OCI-LY1 (cell line): ENCODE data around the gene IL16.

Experiments used
- H2AFZ ChIP-seq: fragments of 200-600 bp; sonication (generic), shearing (Covaris generic); 2 replicates; pipeline ENCODE4 v1.6.0; 2014; ENCODE audit warnings: antibody characterized with exemption, mild to moderate bottlenecking, low read length
- H3F3A ChIP-seq: fragments of 200-600 bp; sonication (generic), shearing (Covaris generic); 2 replicates; pipeline ENCODE4 v1.6.0; 2014; ENCODE audit warnings: mild to moderate bottlenecking, antibody characterized with exemption, low read length, moderate library complexity; ENCODE audit not compliant: insufficient read depth
- H3K27ac ChIP-seq: fragments of 200-600 bp; sonication (generic); 2 replicates; pipeline ENCODE4 v1.5.1; 2014; ENCODE audit warnings: low read length, mixed run types, mild to moderate bottlenecking, low read depth; ENCODE audit not compliant: poor library complexity, severe bottlenecking
- H3K27me3 ChIP-seq: fragments of 200-600 bp; sonication (generic); 2 replicates; pipeline ENCODE4 v1.6.0; 2014; ENCODE audit warnings: antibody characterized with exemption, mild to moderate bottlenecking, low read length, moderate library complexity; ENCODE audit not compliant: insufficient read depth
- H3K36me3 ChIP-seq: fragments of 200-600 bp; sonication (generic); 2 replicates; pipeline ENCODE4 v1.6.1; 2014; ENCODE audit warnings: mild to moderate bottlenecking, antibody characterized with exemption, low read length, moderate library complexity, mixed read lengths; ENCODE audit not compliant: insufficient read depth
- H3K4me1 ChIP-seq: fragments of 200-600 bp; sonication (generic); 2 replicates; pipeline ENCODE4 v1.5.1; 2014; ENCODE audit warnings: mild to moderate bottlenecking, low read length, moderate library complexity; ENCODE audit not compliant: insufficient read depth, severe bottlenecking
- H3K4me2 ChIP-seq: fragments of 200-600 bp; sonication (generic), shearing (Covaris generic); 2 replicates; pipeline ENCODE4 v1.6.1; 2014; ENCODE audit warnings: low read length
- H3K4me3 ChIP-seq: fragments of 200-600 bp; sonication (generic); 2 replicates; pipeline ENCODE4 v1.5.1; 2014; ENCODE audit warnings: low read length, low read depth, mild to moderate bottlenecking, mixed read lengths; ENCODE audit not compliant: poor library complexity, severe bottlenecking
- H3K79me2 ChIP-seq: fragments of 200-600 bp; shearing (Covaris generic); 2 replicates; pipeline ENCODE4 v1.6.1; 2016; ENCODE audit warnings: mixed run types, low read length, mixed read lengths; ENCODE audit not compliant: insufficient read depth
- H3K9ac ChIP-seq: fragments of 200-600 bp; sonication (generic), shearing (Covaris generic); 2 replicates; pipeline ENCODE4 v1.6.1; 2014; ENCODE audit warnings: mild to moderate bottlenecking, low read length, mixed read lengths
- H3K9me2 ChIP-seq: fragments of 200-600 bp; sonication (generic), shearing (Covaris generic); 2 replicates; pipeline ENCODE4 v1.6.1; 2014; ENCODE audit warnings: low read depth, mild to moderate bottlenecking, low read length, mixed read lengths
- H3K9me3 ChIP-seq: fragments of 200-600 bp; shearing (Covaris generic); 2 replicates; pipeline ENCODE4 v1.6.1; 2014; ENCODE audit warnings: low read length, mixed read lengths
- H4K20me1 ChIP-seq: fragments of 200-600 bp; sonication (generic), shearing (Covaris generic); 2 replicates; pipeline ENCODE4 v1.6.0; 2016; ENCODE audit warnings: mild to moderate bottlenecking, low read length; ENCODE audit not compliant: insufficient read depth
- EZH2 ChIP-seq: fragments of 200-600 bp; sonication (generic), shearing (Covaris generic); IDR thresholded peaks from 2 replicates; pipeline ENCODE4 v1.8.0; 2017; ENCODE audit warnings: borderline replicate concordance, mixed run types, mild to moderate bottlenecking, antibody characterized with exemption, low read length, moderate library complexity, mixed read lengths
- TF ChIP-seq, protein P1 (sequence below): fragments of 200-600 bp; sonication (generic), shearing (Covaris generic); IDR thresholded peaks from 2 replicates; pipeline ENCODE4 v1.5.1; 2017; ENCODE audit warnings: mild to moderate bottlenecking, antibody characterized with exemption, low read length, moderate library complexity, mixed read lengths

The IL16 gene

GRCh38 chr15:81335631-81336030, 139.0 kb downstream of the IL16 start:
- no peak overlapping the region for H3K4me2 ChIP-seq
- no peaks in the 10 kb centered on the region for H3K9me3 ChIP-seq
- TF ChIP-seq, protein P1, sequence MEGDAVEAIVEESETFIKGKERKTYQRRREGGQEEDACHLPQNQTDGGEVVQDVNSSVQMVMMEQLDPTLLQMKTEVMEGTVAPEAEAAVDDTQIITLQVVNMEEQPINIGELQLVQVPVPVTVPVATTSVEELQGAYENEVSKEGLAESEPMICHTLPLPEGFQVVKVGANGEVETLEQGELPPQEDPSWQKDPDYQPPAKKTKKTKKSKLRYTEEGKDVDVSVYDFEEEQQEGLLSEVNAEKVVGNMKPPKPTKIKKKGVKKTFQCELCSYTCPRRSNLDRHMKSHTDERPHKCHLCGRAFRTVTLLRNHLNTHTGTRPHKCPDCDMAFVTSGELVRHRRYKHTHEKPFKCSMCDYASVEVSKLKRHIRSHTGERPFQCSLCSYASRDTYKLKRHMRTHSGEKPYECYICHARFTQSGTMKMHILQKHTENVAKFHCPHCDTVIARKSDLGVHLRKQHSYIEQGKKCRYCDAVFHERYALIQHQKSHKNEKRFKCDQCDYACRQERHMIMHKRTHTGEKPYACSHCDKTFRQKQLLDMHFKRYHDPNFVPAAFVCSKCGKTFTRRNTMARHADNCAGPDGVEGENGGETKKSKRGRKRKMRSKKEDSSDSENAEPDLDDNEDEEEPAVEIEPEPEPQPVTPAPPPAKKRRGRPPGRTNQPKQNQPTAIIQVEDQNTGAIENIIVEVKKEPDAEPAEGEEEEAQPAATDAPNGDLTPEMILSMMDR, result no peak
- TF ChIP-seq EZH2, result no peak
- H3K27ac ChIP-seq, result no peak overlapping the region
- no peak overlapping the region for H3K4me3 ChIP-seq
- no peaks in the 10 kb centered on the region for H4K20me1 ChIP-seq
- H3K36me3 ChIP-seq, result no peaks in the 10 kb centered on the region
- H3K4me1 ChIP-seq, result no peaks in the 10 kb centered on the region
- no peaks in the 10 kb centered on the region for H3K79me2 ChIP-seq
- no peaks in the 10 kb centered on the region for H3K9me2 ChIP-seq
- no peak overlapping the region for H2AFZ ChIP-seq
- H3K9ac ChIP-seq, result no peak overlapping the region
- H3F3A ChIP-seq, result no peaks in the 10 kb centered on the region
- H3K27me3 ChIP-seq, result no peaks in the 10 kb centered on the region

- Histone ChIP-seq H4K20me1 (no peaks in the 10 kb centered on the region), H3K27ac (no peak overlapping the region), H2AFZ (no peak overlapping the region), H3K36me3 (no peaks in the 10 kb centered on the region), H3K9me3 (no peaks in the 10 kb centered on the region), H3K4me1 (no peaks in the 10 kb centered on the region), H3K4me2 (no peak overlapping the region), H3K79me2 (no peaks in the 10 kb centered on the region), H3K9me2 (no peaks in the 10 kb centered on the region), H3K4me3 (no peak overlapping the region), H3K9ac (no peak overlapping the region), H3F3A (no peaks in the 10 kb centered on the region), H3K27me3 (no peaks in the 10 kb centered on the region)
- TF ChIP-seq EZH2, result no peak
- TF ChIP-seq, protein P1, result peak; percentile 69
Measured at GRCh38 chr15:81336568-81336967, 139.9 kb downstream of the IL16 start.

DNA sequence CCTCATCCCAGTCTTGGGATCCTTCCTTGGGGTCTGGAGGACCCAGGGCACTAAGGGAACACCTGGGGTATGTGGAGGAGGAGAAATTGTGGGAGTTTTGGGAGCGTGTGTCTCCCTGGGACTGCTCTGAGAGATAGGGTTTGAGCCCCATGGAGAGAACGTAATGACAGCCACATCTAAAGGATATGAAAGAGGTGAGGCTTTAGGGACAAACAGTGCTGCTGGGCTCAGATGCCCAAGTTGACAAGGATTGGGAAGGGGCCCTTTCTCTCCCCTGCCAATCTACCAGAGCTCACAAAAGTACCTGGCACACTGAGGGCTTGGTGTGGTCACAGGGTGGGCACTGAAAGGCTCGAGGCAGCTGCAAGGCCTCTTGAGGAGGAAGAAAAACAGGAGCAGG, 140.6 kb downstream of the IL16 start:
- H3F3A ChIP-seq, result no peaks in the 10 kb centered on the region
- H3K27ac ChIP-seq, result no peak overlapping the region
- no peaks in the 10 kb centered on the region for H3K4me1 ChIP-seq
- no peak overlapping the region for H3K4me3 ChIP-seq
- H3K79me2 ChIP-seq, result no peaks in the 10 kb centered on the region
- no peaks in the 10 kb centered on the region for H3K9me3 ChIP-seq
- TF ChIP-seq EZH2, result no peak
- TF ChIP-seq, protein P1, result no peak
- H3K36me3 ChIP-seq, result no peaks in the 10 kb centered on the region
- H3K9ac ChIP-seq, result no peak overlapping the region
- no peak overlapping the region for H2AFZ ChIP-seq
- no peak overlapping the region for H3K4me2 ChIP-seq
- no peaks in the 10 kb centered on the region for H3K27me3 ChIP-seq
- no peaks in the 10 kb centered on the region for H3K9me2 ChIP-seq
- H4K20me1 ChIP-seq, result no peaks in the 10 kb centered on the region
